HepG2 (cell line): ENCODE data around the gene RPL35.

Experiments used
- CAMTA2 ChIP-seq: sonication (generic); formaldehyde crosslinking; IDR thresholded peaks from 2 replicates; pipeline ENCODE4 v1.4.0; 2020; ENCODE audit warnings: mild to moderate bottlenecking, missing genetic modification reagents, borderline replicate concordance
- EHMT2 ChIP-seq: fragments of 200-600 bp; sonication (generic); IDR thresholded peaks from 2 replicates; pipeline ENCODE4 v1.7.0; 2017; ENCODE audit warnings: antibody characterized with exemption, low read depth, low read length, borderline replicate concordance
- FOXJ3 ChIP-seq: sonication (generic); formaldehyde crosslinking; IDR thresholded peaks from 2 replicates; pipeline ENCODE4 v1.4.0; 2020; ENCODE audit warnings: missing genetic modification reagents, mild to moderate bottlenecking, borderline replicate concordance
- ZNF263 ChIP-seq: sonication (generic); formaldehyde crosslinking; IDR thresholded peaks from 2 replicates; pipeline ENCODE4 v1.4.0; 2020; ENCODE audit warnings: missing genetic modification reagents
- ZNF646 ChIP-seq: sonication (generic); formaldehyde crosslinking; IDR thresholded peaks from 2 replicates; pipeline ENCODE4 v1.9.0; 2021; ENCODE audit warnings: mild to moderate bottlenecking, missing genetic modification reagents

GRCh38 chr9:124868511-124869465 lies 7.0 kb upstream of the RPL35 start:
- TF ChIP-seq ZNF263 (CRISPR knock-in tag) (peak; percentile 61; the same call in 1 of the 2 replicates), EHMT2 (no peak), CAMTA2 (CRISPR knock-in tag) (no peak), ZNF646 (CRISPR knock-in tag) (no peak), FOXJ3 (no peak)
